ENCODE results near the gene TMCC1.
A peak's percentile ranks its signal among the peaks of the same experiment; 100 is the strongest.

Gene TMCC1

GRCh38 chr3:129606636-129607390, 286.7 kb downstream of the TMCC1 start, which contains the start of gene PLXND1:
Gene PLXND1, minus strand, starts transcription at chr3:129606676. Its CDS starts 37 bp downstream, at chr3:129606639.
- DNase-seq, result peak; percentile 15

GRCh38 chr3:129605922-129606635, 287.4 kb downstream of the TMCC1 start:
- no peak for DNase-seq

DNA sequence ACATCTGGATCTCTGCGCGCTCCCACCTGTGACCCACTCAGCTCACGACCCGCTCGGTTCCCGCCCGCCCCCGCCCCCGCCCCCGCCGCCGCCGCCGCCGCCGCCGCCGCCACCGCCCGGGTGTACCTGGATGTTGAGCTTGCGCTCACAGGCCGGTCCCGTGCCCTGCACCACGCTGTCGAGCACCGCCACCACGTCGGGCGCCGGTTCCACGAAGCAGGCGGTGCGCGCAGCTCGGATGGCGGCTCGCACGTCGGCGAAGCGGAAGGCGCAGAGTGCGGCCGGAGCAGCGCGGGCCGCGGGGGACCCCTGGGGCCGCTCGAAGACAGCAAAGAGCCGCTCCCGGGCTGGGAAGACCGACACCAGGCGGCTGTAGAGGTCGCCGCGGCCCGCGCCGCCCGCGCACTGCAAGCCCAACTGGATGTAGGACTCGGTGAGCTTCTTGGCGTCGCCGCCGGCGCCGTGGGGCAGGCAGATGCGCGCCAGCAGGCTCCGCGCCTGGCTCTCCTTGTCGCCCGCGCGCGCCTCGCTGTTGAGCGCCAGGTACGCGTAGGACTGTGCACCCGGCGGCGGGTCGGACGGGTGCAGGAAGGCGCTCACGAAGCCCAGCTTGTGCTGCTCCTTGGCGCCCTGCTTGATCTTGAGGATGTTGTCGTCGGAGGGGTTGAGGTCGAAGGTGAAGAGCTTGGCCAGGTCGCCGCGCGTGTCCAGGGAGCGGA, 288.1 kb downstream of the TMCC1 start:
- peak; percentile 17 for DNase-seq

GRCh38 chr3:129604767-129605166, 288.7 kb downstream of the TMCC1 start:
- no peak for DNase-seq

DNA sequence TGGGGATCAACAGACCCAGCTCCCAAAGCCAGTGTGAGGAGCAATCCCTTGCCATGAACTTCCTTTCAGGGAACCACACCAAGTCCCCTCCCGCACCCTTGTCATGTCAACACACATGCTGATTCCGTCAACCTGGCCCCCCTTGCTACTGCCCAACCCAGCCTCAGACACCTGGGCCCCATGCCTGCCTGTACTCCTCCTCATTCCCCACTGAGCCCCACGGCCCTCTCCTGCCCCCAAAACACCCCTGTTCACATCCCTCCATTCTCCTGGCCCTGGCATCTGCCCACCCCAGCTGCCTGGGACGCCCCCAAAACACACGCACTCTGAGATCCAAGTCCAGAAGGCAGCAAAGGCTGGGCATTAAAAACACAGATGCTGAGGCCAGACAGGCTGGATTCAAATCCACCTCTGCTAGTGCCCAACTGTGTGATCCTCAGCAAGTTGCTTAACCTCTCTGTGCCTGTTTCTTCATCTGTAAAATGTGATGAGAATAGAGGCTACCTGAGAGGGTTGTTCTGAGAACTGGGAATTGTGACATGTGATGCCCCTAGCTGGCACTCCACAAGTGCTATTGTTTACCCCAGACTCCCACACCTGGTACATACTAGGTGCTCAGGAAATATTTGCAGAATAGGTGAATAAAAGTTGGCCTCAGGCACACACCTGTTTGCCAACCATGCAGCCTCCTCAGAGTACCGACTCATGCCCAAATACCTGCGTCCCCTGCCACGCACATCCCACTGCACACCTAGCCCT, 289.3 kb downstream of the TMCC1 start:
- DNase-seq, result no peak

DNA sequence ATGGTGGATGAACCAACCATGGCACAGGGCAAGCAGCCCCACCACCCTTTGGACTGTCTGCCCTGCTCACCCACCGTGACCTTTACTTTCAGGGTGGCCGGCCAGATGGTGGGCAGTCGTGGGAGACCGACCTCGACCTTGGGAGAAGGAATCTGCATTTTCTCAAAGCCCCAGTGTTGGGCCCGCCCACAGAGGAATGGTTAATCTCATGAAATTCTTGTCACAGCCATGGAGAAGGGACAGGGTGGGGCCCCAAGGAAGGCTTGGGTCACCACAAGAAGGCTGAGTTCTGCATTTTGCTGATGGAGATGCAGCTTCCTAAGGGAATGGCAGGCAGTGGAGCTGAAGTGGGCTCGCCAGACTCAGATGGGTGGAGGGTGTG, 290.0 kb downstream of the TMCC1 start:
- peak; percentile 38 for DNase-seq

- DNase-seq, result no peak
These were observed 290.6 kb downstream of the TMCC1 start for GRCh38 chr3:129602730-129603560.

DNA sequence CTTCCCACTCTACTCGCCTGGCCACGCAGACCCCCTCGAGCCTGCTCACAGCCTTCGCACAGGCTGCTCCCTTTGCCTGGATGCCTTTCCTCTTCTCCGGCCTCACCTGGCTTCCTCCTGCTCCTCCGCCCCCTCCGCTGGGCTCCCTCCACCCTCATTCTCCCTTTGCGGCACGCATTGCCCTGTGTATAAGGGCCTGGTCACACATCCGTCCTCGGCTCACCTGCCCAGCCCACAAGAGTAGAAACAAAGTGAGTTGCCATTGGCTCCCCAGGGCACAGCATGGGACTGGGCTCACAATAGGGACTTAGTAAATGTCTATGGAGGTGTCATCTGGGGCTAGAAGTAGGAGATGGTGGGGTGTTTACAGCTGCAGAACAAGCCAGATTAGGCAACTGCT, 291.2 kb downstream of the TMCC1 start:
- no peak for DNase-seq

GRCh38 chr3:129601713-129602112, 291.8 kb downstream of the TMCC1 start:
- no peak for DNase-seq

DNA sequence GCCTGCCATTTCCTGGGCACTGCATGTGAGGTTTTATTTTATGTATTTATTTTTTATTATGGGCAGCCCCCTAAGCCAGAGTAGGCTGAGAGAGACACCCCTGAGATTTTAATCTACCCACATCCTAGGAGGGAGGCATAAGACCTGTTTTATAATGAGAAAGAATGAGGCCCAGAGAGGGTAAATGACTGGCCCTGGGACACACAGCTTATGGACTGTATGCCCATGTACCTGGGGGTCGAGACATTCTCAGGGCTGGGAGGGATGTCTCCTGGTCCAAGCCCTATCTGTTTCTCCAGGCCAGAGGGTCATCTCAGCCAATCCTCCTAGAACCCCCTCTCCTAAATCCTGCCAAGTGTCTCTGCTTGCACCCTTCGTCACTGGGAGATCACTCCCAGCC, 293.2 kb downstream of the TMCC1 start:
- DNase-seq, result no peak

- DNase-seq, result peak; percentile 87
These were observed 293.9 kb downstream of the TMCC1 start for GRCh38 chr3:129599607-129600006.

GRCh38 chr3:129599073-129599472, 294.4 kb downstream of the TMCC1 start:
- DNase-seq, result no peak

DNA sequence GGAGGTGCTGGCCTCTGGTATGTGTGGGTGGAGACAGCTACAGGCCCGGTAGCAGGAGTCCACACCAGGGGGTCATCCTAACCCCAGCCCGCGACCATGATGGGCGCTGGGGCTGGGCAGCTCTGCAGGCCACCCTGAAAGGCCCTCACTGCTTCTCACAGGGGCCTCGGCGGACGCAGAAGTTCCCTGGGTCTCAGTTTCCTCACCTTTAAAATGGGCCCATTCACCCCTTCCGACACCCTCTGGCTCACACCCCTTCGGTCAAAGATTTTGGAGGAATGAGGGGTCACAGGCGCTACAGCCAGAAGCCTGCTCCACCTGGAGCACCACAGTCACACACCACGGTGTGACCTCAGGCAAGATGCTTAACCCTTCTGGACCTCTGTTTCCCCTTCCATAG, 295.0 kb downstream of the TMCC1 start:
- no peak for DNase-seq

GRCh38 chr3:129598000-129598381, 295.5 kb downstream of the TMCC1 start:
- DNase-seq, result no peak
